GM23338 (cell line): ENCODE results near the gene SPRR1A. TPM values are rescaled to one million over a fixed set of nuclear protein-coding genes. Genes with fewer than 3 reads are reported as not detected.

Experiments used
- polyA plus RNA-seq: library from polyadenylated mRNA; unstranded; fragments of >200 nt; fragmentation: Nextera tagmentation; extraction: Ambion mirVana; gene quantifications from 2 replicates; pipeline ENCODE4 v1.2.1, GENCODE V29; 2016
- small RNA-seq: library from RNA; depleted of rRNA; stranded (forward); fragments of <200 nt; gene quantifications from one replicate; pipeline ENCODE3, GENCODE V24; 2014; ENCODE audit warnings: low replicate concordance
- total RNA-seq: library from RNA; depleted of rRNA; stranded (reverse); fragments of >200 nt; shearing (Covaris generic); gene quantifications from 2 replicates; pipeline ENCODE4 v1.2.3, GENCODE V29; 2014; rRNA removed

Gene SPRR1A
- total and polyA plus RNA-seq, 2 experiments from 2014 or later = not detected

Small RNAs within 50 kb of the gene (small RNA-seq; reads per million reads assigned to genes)
- gene AL356867.1 (not detected), gene RF00322 (not detected), gene SPRR1A (not detected)

Other genes with a start within 250 kb of the SPRR1A start
- gene KPRP, start 226.1 kb upstream of the SPRR1A start, total RNA-seq = not detected in 2 replicates
- not detected in 2 replicates for gene KPRP, start 226.1 kb upstream of the SPRR1A start, polyA plus RNA-seq
- not detected in 2 replicates for gene LCE1F, start 208.9 kb upstream of the SPRR1A start, total RNA-seq
- not detected in 2 replicates for gene LCE1F, start 208.9 kb upstream of the SPRR1A start, polyA plus RNA-seq
- gene LCE1E, start 197.8 kb upstream of the SPRR1A start, total RNA-seq = not detected in 2 replicates
- 0.43 TPM in 1 of 2 replicates, not detected in the other for gene LCE1E, start 197.8 kb upstream of the SPRR1A start, polyA plus RNA-seq
- not detected in 2 replicates for gene LCE1D, start 187.4 kb upstream of the SPRR1A start, total RNA-seq
- not detected in 2 replicates for gene LCE1D, start 187.4 kb upstream of the SPRR1A start, polyA plus RNA-seq
- not detected in 2 replicates for gene LCE1C, start 177.4 kb upstream of the SPRR1A start, total RNA-seq
- gene LCE1C, start 177.4 kb upstream of the SPRR1A start, polyA plus RNA-seq = not detected in 2 replicates
- not detected in 2 replicates for gene LCE1B, start 172.1 kb upstream of the SPRR1A start, total RNA-seq
- gene LCE1B, start 172.1 kb upstream of the SPRR1A start, polyA plus RNA-seq = not detected in 2 replicates
- gene LCE1A, start 156.6 kb upstream of the SPRR1A start, total RNA-seq = not detected in 2 replicates
- not detected in 2 replicates for gene LCE1A, start 156.6 kb upstream of the SPRR1A start, polyA plus RNA-seq
- gene LCE6A, start 141.2 kb upstream of the SPRR1A start, total RNA-seq = not detected in 2 replicates
- not detected in 2 replicates for gene LCE6A, start 141.2 kb upstream of the SPRR1A start, polyA plus RNA-seq
- not detected in 2 replicates for gene LCE7A, start 124.1 kb upstream of the SPRR1A start, total RNA-seq
- gene LCE7A, start 124.1 kb upstream of the SPRR1A start, polyA plus RNA-seq = not detected in 2 replicates
- not detected in 2 replicates for gene SMCP, start 105.8 kb upstream of the SPRR1A start, total RNA-seq
- not detected in 2 replicates for gene SMCP, start 105.8 kb upstream of the SPRR1A start, polyA plus RNA-seq
- not detected in 2 replicates for gene IVL, start 75.5 kb upstream of the SPRR1A start, total RNA-seq
- gene IVL, start 75.5 kb upstream of the SPRR1A start, polyA plus RNA-seq = not detected in 2 replicates
- not detected in 2 replicates for gene SPRR5, start 36.9 kb upstream of the SPRR1A start, total RNA-seq
- not detected in 2 replicates for gene SPRR5, start 36.9 kb upstream of the SPRR1A start, polyA plus RNA-seq
- not detected in 2 replicates for gene SPRR4, start 13.4 kb upstream of the SPRR1A start, total RNA-seq
- not detected in 2 replicates for gene SPRR4, start 13.4 kb upstream of the SPRR1A start, polyA plus RNA-seq
- not detected in 2 replicates for gene SPRR3, start 17.7 kb downstream of the SPRR1A start, total RNA-seq
- not detected in 2 replicates for gene SPRR3, start 17.7 kb downstream of the SPRR1A start, polyA plus RNA-seq
- gene SPRR1B, start 47.1 kb downstream of the SPRR1A start, total RNA-seq = not detected in 2 replicates
- not detected in 2 replicates for gene SPRR1B, start 47.1 kb downstream of the SPRR1A start, polyA plus RNA-seq
- gene SPRR2D, start 57.0 kb downstream of the SPRR1A start, total RNA-seq = not detected in 2 replicates
- not detected in 2 replicates for gene SPRR2D, start 57.0 kb downstream of the SPRR1A start, polyA plus RNA-seq
- not detected in 2 replicates for gene SPRR2A, start 73.4 kb downstream of the SPRR1A start, total RNA-seq
- 0.43 TPM in 1 of 2 replicates, not detected in the other for gene SPRR2A, start 73.4 kb downstream of the SPRR1A start, polyA plus RNA-seq
- not detected in 2 replicates for gene SPRR2B, start 87.5 kb downstream of the SPRR1A start, total RNA-seq
- not detected in 2 replicates for gene SPRR2B, start 87.5 kb downstream of the SPRR1A start, polyA plus RNA-seq
- gene SPRR2E, start 110.4 kb downstream of the SPRR1A start, total RNA-seq = not detected in 2 replicates
- gene SPRR2E, start 110.4 kb downstream of the SPRR1A start, polyA plus RNA-seq = not detected in 2 replicates
- gene SPRR2F, start 129.4 kb downstream of the SPRR1A start, total RNA-seq = not detected in 2 replicates
- gene SPRR2F, start 129.4 kb downstream of the SPRR1A start, polyA plus RNA-seq = 0.44 and 0.57 TPM in 2 replicates
- not detected in 2 replicates for gene SPRR2G, start 166.8 kb downstream of the SPRR1A start, total RNA-seq
- gene SPRR2G, start 166.8 kb downstream of the SPRR1A start, polyA plus RNA-seq = not detected in 2 replicates
- not detected in 2 replicates for gene LELP1, start 219.3 kb downstream of the SPRR1A start, total RNA-seq
- not detected in 2 replicates for gene LELP1, start 219.3 kb downstream of the SPRR1A start, polyA plus RNA-seq
- not detected in 2 replicates for gene PRR9, start 233.5 kb downstream of the SPRR1A start, total RNA-seq
- not detected in 2 replicates for gene PRR9, start 233.5 kb downstream of the SPRR1A start, polyA plus RNA-seq